Endothelial cell (in vitro differentiated cells): ENCODE results near the gene SRP68. TPM values are rescaled to one million over a fixed set of nuclear protein-coding genes. Genes with fewer than 3 reads are reported as not detected.
A peak's percentile ranks its signal among the peaks of the same experiment; 100 is the strongest.
"Not testable (repeated sequence)": the region's sequence is repeated elsewhere in the genome, so short reads cannot be mapped to it uniquely, and the experiment has no call there.

Source experiments
- DNase-seq: peaks from one replicate; pipeline ENCODE4 v3.0.0; 2021; ENCODE audit warnings: low spot score
- H3K27ac Mint-ChIP-seq: one replicate; pipeline ENCODE4 v1.8.0; 2021; ENCODE audit warnings: mixed read lengths, inconsistent platforms; ENCODE audit not compliant: unreplicated experiment
- H3K27me3 Mint-ChIP-seq: one replicate; pipeline ENCODE4 v1.8.0; 2021; ENCODE audit warnings: mild to moderate bottlenecking, moderate library complexity, mixed read lengths, inconsistent platforms; ENCODE audit not compliant: unreplicated experiment
- H3K36me3 Mint-ChIP-seq: one replicate; pipeline ENCODE4 v1.8.0; 2021; ENCODE audit warnings: mild to moderate bottlenecking, low read depth, mixed read lengths, inconsistent platforms; ENCODE audit not compliant: unreplicated experiment
- H3K4me1 Mint-ChIP-seq: one replicate; pipeline ENCODE4 v1.8.0; 2021; ENCODE audit warnings: mild to moderate bottlenecking, mixed read lengths, inconsistent platforms; ENCODE audit not compliant: unreplicated experiment
- H3K4me3 Mint-ChIP-seq: one replicate; pipeline ENCODE4 v1.8.0; 2021; ENCODE audit warnings: mild to moderate bottlenecking, mixed read lengths, inconsistent platforms; ENCODE audit not compliant: unreplicated experiment
- H3K9me3 Mint-ChIP-seq: one replicate; pipeline ENCODE4 v1.8.0; 2021; ENCODE audit warnings: mixed read lengths, inconsistent platforms; ENCODE audit not compliant: unreplicated experiment
- total RNA-seq: library from RNA; stranded (reverse); fragmentation: NEBNext Ultra II Directional; extraction: Animal tissue kit (Norgen Biotek cat#: 25700); gene quantifications from one replicate; pipeline ENCODE4 v1.2.1, GENCODE V29; 2021; ENCODE audit not compliant: unreplicated experiment
- TF ChIP-seq, protein P1 (sequence below): fragments of 200-600 bp; sonication (generic); IDR thresholded peaks from one replicate; pipeline ENCODE4 v1.5.0; 2021; ENCODE audit warnings: antibody characterized with exemption; ENCODE audit not compliant: unreplicated experiment

SRP68 gene
- total RNA-seq, 1 donor from 2014 or later, result 62.6 TPM

DNA sequence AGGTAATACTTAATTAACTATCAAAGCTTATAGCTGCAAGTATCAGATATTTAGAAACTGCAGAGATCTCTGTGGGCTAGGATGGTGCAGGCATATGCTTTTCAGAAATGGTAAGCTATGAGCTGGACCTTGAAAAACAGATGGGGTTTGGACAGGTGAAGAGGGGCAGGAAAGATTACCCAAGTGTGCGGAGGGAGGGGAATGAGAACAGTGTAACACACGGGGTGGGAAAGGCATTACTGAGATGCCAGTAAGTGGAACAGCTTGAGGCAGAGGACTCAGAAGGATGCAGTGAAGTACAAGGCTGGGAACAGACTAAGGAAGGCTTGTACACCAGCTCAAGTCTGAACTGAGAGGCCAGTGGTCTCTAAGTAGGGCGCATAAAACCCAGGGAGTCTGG lies 23.1 kb downstream of the SRP68 start:
- Mint-ChIP-seq H3K27me3 (no peaks in the 10 kb centered on the region), H3K36me3 (peaks cover 54% of the 10 kb centered on the region), H3K27ac (peak overlapping the region; percentile 6), H3K9me3 (no peaks in the 10 kb centered on the region), H3K4me3 (no peak overlapping the region), H3K4me1 (no peaks in the 10 kb centered on the region)
- TF ChIP-seq, protein P1, sequence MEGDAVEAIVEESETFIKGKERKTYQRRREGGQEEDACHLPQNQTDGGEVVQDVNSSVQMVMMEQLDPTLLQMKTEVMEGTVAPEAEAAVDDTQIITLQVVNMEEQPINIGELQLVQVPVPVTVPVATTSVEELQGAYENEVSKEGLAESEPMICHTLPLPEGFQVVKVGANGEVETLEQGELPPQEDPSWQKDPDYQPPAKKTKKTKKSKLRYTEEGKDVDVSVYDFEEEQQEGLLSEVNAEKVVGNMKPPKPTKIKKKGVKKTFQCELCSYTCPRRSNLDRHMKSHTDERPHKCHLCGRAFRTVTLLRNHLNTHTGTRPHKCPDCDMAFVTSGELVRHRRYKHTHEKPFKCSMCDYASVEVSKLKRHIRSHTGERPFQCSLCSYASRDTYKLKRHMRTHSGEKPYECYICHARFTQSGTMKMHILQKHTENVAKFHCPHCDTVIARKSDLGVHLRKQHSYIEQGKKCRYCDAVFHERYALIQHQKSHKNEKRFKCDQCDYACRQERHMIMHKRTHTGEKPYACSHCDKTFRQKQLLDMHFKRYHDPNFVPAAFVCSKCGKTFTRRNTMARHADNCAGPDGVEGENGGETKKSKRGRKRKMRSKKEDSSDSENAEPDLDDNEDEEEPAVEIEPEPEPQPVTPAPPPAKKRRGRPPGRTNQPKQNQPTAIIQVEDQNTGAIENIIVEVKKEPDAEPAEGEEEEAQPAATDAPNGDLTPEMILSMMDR, result no peak
- DNase-seq, result no peak

DNA sequence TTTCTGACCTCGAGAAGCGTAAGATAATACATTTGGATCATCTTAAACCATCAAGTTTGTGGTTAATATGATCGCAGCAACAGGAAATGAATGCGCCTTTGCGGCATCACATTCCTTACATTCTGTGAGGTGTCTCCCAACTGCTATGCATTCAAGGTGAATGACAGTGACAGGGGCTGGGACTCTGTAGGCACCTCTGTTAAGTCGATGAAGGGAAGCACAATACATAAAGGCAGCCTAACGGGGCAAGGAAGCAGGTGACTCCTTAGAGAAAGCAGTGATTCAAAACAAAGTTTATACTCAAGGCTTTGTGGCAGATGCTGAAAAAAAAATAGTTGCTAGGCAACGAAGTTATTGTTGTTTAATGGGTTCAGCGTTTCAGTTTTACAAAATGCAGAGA lies 23.6 kb downstream of the SRP68 start:
- no peaks in the 10 kb centered on the region for H3K9me3 Mint-ChIP-seq
- TF ChIP-seq, protein P1, result no peak
- H3K27me3 Mint-ChIP-seq, result no peaks in the 10 kb centered on the region
- no peak overlapping the region for H3K27ac Mint-ChIP-seq
- H3K36me3 Mint-ChIP-seq, result peaks cover 59% of the 10 kb centered on the region
- no peaks in the 10 kb centered on the region for H3K4me1 Mint-ChIP-seq
- DNase-seq, result no peak
- H3K4me3 Mint-ChIP-seq, result no peak overlapping the region

DNA sequence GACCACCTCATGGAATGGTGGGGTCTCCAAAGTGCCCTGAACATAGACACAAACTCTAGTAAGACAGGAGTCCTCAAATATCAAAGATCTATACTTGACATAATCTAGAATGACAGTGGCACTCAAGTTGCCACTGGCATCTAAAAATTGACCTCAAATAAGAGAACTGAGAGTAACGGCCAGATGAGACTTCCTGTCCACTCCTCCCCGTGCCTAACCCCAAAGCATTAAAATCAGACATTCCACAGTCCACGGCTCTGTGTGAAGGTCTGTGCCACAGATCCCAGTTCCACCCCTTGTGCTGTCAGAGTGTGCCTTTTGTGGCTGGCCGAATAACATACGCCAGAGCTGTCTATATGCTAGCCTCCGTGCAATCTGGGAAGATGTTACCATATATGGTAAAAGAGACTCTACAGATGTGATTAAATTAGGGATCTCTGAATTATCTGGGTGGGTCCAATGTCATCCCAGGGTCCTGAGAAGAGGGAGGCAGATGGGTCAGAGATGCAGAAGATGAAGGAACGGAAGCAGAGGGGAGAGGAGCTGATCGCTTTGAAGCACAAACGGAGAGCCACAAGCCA lies 24.2 kb downstream of the SRP68 start:
- Mint-ChIP-seq H3K9me3 (no peaks in the 10 kb centered on the region), H3K4me1 (no peaks in the 10 kb centered on the region), H3K36me3 (peaks cover 62% of the 10 kb centered on the region), H3K27me3 (no peaks in the 10 kb centered on the region), H3K4me3 (no peak overlapping the region), H3K27ac (no peak overlapping the region)
- TF ChIP-seq, protein P1, result no peak
- DNase-seq, result no peak

DNA sequence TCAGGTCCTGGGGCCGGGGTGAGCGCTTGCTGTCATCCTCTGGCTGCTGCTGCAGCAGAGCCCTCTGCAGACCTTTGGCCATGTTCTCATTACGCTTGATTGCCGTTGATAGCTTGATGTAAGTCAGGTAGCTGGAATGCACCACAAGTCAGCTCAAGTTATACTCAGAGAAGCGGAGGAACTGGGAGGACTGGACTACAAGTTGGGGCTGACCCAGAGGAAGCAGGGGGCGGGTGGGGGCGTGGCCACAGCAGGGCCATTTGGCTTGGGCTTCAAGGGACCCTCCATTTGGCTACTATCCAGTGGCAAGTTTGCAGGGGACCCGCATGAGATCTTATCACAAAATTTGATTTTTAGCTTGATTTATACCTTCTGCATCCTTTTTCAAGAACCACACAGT lies 26.3 kb downstream of the SRP68 start:
- H3K36me3 Mint-ChIP-seq, result peaks cover 65% of the 10 kb centered on the region
- H3K4me1 Mint-ChIP-seq, result no peaks in the 10 kb centered on the region
- no peak overlapping the region for H3K27ac Mint-ChIP-seq
- H3K9me3 Mint-ChIP-seq, result no peaks in the 10 kb centered on the region
- H3K4me3 Mint-ChIP-seq, result no peak overlapping the region
- no peak for DNase-seq
- H3K27me3 Mint-ChIP-seq, result no peaks in the 10 kb centered on the region
- TF ChIP-seq, protein P1, result no peak

DNA sequence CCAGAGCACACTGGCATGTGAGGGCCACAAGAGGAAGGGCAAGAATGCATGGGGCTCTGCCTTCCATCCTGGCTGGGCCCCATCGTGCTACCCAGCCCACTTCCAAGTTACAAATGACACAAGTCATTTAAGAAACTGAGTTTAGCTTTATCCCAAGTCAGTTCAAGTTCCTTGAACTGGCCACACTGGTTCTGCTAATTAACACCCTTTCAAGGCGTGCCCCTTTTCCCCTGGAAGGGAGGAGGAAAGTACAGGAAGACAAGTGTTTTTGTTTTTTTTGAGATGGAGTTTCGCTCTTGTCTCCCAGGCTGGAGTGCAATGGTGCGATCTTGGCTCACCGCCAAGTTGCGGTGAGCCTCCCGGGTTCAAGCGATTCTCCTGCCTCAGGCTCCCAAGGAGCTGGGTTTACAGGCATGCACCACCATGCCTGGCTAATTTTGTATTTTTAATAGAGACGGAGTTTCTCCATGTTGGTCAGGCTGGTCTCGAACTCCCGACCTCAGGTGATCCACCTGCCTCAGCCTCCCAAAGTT lies 27.8 kb downstream of the SRP68 start:
- H3K4me1 Mint-ChIP-seq, H3K4me3 Mint-ChIP-seq, H3K9me3 Mint-ChIP-seq, H3K27ac Mint-ChIP-seq, DNase-seq, H3K27me3 Mint-ChIP-seq: not testable (repeated sequence)
- H3K36me3 Mint-ChIP-seq, result peaks cover 64% of the 10 kb centered on the region

DNA sequence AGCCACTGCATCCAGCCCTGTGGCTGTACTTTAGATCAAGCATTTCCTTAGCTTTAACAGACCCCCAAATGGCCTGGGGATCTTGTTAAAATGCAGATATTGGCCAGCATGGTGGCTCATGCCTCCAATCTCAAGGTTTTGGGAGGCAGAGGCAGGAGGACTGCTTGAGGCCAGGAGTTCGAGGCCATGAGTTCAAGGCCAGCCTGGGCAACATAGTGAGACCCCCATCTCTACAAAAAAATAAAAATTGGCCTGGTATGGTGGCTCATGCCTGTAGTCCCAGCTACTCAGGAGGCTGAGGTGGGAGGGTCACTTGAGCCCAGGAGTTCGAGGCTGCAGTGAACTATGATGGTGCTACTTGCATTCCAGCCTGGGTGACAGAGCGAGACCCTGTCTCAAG lies 29.4 kb downstream of the SRP68 start:
- H3K27me3 Mint-ChIP-seq, H3K4me3 Mint-ChIP-seq, H3K27ac Mint-ChIP-seq, H3K9me3 Mint-ChIP-seq, DNase-seq, H3K4me1 Mint-ChIP-seq: not testable (repeated sequence)
- H3K36me3 Mint-ChIP-seq, result peaks cover 63% of the 10 kb centered on the region
